ENCODE measurements around the gene TNFAIP8.

DNA sequence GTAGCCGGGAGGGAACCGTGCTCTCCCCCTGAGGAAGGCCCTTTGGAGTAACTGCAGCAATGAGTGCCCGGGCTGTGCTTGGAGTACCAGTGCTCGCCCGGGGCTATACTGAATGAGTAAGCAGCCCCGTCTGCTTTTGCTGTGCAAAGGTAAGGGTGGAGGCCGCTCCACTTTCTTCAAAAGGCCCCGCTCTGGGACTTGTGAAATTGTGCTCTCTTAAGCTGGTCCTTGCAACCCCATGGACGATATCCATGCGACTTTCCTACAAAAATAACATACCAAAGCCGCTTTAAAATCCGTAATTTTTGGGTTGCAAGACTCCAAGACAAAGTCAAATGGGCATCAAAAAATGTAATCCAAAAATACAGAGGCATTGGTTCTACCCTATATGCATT, 578 bp upstream of the TNFAIP8 start:
- TF ChIP-seq CTCF (IDR thresholded peaks at IDR 0.05; ENCODE audit: poor library complexity) (no peak), EZH2 (IDR thresholded peaks at IDR 0.05; ENCODE audit: borderline replicate concordance) (no peak)
